Parathyroid adenoma (tissue), 2 donors: ENCODE data around the gene GRIK3.

Experiments
- H2AFZ ChIP-seq: fragments of 300-600 bp; sonication (generic); one replicate; pipeline ENCODE4 v1.7.0; 2017; ENCODE audit warnings: antibody characterized with exemption, mild to moderate bottlenecking
- H3K27ac ChIP-seq: fragments of 300-600 bp; sonication (generic); one replicate; pipeline ENCODE4 v1.7.0; 2017
- H3K27me3 ChIP-seq: fragments of 300-600 bp; sonication (generic); one replicate; pipeline ENCODE4 v1.7.0; 2017; ENCODE audit warnings: low read length; ENCODE audit not compliant: control insufficient read depth, insufficient read depth
- H3K36me3 ChIP-seq: fragments of 300-600 bp; sonication (generic); one replicate; pipeline ENCODE4 v1.7.0; 2017; ENCODE audit warnings: low read length; ENCODE audit not compliant: control insufficient read depth, insufficient read depth
- H3K4me1 ChIP-seq: fragments of 300-600 bp; sonication (generic); one replicate; pipeline ENCODE4 v1.7.0; 2017; ENCODE audit warnings: control low read depth
- H3K4me2 ChIP-seq: fragments of 300-600 bp; sonication (generic); one replicate; pipeline ENCODE4 v1.7.0; 2017; ENCODE audit warnings: low read length
- H3K4me3 ChIP-seq: fragments of 300-600 bp; sonication (generic); one replicate; pipeline ENCODE4 v1.7.0; 2017; ENCODE audit warnings: low read depth, low read length
- H3K79me2 ChIP-seq: fragments of 300-600 bp; sonication (generic); one replicate; pipeline ENCODE4 v1.7.0; 2017; ENCODE audit warnings: control low read depth
- H3K9ac ChIP-seq: fragments of 300-600 bp; sonication (generic); one replicate; pipeline ENCODE4 v1.7.0; 2017; ENCODE audit warnings: mild to moderate bottlenecking
- H3K9me3 ChIP-seq: fragments of 300-600 bp; sonication (generic); one replicate; pipeline ENCODE4 v1.7.0; 2017; ENCODE audit warnings: low read length; ENCODE audit not compliant: control insufficient read depth
- TF ChIP-seq, protein P1 (sequence below): fragments of 300-600 bp; sonication (generic); IDR thresholded peaks from one replicate; pipeline ENCODE4 v1.7.0; 2017; ENCODE audit warnings: antibody characterized with exemption, mild to moderate bottlenecking
- donor health status: primary hyperparathyroidism.

Gene GRIK3

DNA sequence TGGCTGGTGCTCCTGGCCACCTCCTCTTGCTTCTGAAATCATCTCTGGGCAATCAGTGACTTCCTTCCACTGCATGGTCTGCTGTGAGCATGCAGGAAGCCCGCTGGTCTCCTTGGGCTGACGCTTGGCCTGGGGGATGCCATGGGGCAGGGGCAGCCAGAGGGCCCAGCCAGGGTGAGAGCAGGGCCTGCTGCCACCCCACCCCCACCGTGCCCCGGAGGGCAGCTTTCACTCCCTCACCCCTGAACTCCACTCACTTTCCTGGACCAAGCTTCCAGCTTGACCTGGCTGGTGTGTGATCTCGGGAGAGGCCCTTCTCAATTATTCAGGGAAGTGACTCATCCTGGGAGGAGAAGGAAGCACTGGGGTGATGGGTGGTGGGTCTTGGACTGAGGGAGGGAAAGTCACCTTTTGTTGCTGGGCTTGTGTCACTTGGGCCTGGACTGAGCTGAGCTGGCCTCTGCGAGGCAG, 281.4 kb downstream of the GRIK3 start:
- Histone ChIP-seq H3K4me1 (no peaks in the 10 kb centered on the region), H3K4me3 (no peak overlapping the region), H3K9me3 (no peaks in the 10 kb centered on the region), H2AFZ (no peak overlapping the region), H3K4me2 (no peak overlapping the region), H3K9ac (no peak overlapping the region), H3K27ac (no peak overlapping the region), H3K27me3 (no peaks in the 10 kb centered on the region), H3K36me3 (no peaks in the 10 kb centered on the region), H3K79me2 (no peaks in the 10 kb centered on the region)
- TF ChIP-seq, protein P1, sequence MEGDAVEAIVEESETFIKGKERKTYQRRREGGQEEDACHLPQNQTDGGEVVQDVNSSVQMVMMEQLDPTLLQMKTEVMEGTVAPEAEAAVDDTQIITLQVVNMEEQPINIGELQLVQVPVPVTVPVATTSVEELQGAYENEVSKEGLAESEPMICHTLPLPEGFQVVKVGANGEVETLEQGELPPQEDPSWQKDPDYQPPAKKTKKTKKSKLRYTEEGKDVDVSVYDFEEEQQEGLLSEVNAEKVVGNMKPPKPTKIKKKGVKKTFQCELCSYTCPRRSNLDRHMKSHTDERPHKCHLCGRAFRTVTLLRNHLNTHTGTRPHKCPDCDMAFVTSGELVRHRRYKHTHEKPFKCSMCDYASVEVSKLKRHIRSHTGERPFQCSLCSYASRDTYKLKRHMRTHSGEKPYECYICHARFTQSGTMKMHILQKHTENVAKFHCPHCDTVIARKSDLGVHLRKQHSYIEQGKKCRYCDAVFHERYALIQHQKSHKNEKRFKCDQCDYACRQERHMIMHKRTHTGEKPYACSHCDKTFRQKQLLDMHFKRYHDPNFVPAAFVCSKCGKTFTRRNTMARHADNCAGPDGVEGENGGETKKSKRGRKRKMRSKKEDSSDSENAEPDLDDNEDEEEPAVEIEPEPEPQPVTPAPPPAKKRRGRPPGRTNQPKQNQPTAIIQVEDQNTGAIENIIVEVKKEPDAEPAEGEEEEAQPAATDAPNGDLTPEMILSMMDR: no peak

DNA sequence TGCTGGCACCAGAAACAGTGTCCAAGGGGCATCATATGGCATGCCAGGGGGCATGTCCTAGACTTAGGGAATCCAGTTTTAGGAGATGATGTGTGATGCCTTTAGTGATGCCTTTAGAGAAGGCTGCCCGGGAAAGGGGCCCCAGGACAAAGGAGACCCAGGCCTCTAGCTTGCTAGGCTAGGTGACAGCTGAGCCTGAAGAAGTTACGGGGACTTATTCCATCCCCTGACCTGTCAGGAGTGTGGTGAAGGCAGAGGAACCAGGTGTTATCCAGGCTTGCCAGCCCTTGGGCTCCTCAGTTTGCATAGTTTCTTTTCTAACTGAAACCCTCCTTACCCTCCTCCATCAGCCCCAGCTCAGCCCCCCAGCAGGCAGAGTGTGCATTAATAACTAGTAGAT, 281.9 kb downstream of the GRIK3 start:
- Histone ChIP-seq H3K36me3 (no peaks in the 10 kb centered on the region), H3K4me3 (no peak overlapping the region), H3K4me2 (no peak overlapping the region), H3K4me1 (no peaks in the 10 kb centered on the region), H3K9ac (no peak overlapping the region), H3K27ac (no peak overlapping the region), H2AFZ (no peak overlapping the region), H3K79me2 (no peaks in the 10 kb centered on the region), H3K9me3 (no peaks in the 10 kb centered on the region), H3K27me3 (no peaks in the 10 kb centered on the region)
- TF ChIP-seq, protein P1: no peak

DNA sequence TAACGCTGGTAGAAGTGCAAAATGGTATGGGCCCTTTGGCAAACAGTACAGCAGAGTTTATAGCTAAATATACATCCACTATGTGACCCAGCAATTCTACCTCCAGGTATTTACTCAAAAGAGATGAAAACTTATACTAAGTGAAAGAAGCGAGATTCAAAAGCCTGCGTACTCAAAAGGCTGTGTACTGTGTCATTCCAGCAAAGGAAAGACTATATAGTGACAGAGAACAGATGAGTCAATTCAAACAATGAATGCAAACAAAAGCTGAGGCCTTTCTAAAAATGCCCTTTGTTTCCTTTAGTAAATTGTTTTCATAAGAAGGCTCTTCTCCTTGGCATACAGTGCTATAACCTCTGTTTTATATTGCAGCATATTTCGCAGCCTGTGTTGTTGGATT, 282.8 kb downstream of the GRIK3 start:
- H2AFZ ChIP-seq: no peak overlapping the region
- TF ChIP-seq, protein P1: no peak

DNA sequence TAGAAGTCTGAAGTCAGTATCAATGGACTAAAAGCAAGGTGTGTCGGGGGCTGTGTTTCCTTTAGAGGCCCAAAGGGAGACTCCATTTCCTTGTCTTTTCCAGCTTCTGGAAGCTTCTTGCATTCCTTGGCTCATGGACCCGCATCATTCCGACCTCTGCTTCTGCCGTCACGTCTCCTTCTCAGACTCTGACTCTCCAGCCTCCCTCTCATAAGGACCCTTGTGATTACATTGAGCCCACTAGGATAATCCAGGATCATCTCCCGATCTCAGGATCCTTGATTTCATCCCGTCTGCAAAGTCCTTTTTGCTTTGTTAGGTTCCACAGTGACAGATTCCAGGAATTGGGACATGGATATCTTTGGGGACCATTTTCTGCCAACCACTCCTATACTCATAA, 285.8 kb downstream of the GRIK3 start:
- H3K9me3 ChIP-seq: no peaks in the 10 kb centered on the region
- no peaks in the 10 kb centered on the region for H3K79me2 ChIP-seq
- TF ChIP-seq, protein P1: no peak

More for the DNA sequence above, 282.8 kb downstream of the GRIK3 start:
- Histone ChIP-seq H3K4me1 (no peaks in the 10 kb centered on the region), H3K27ac (no peak overlapping the region), H3K9ac (no peak overlapping the region), H3K9me3 (no peaks in the 10 kb centered on the region), H3K79me2 (no peaks in the 10 kb centered on the region), H3K27me3 (no peaks in the 10 kb centered on the region), H3K4me2 (no peak overlapping the region), H3K36me3 (no peaks in the 10 kb centered on the region), H3K4me3 (no peak overlapping the region)

More for the DNA sequence above, 285.8 kb downstream of the GRIK3 start:
- H3K27me3 ChIP-seq: no peaks in the 10 kb centered on the region
- no peak overlapping the region for H2AFZ ChIP-seq
- H3K9ac ChIP-seq: no peak overlapping the region
- no peak overlapping the region for H3K4me2 ChIP-seq
- H3K4me3 ChIP-seq: no peak overlapping the region
- no peak overlapping the region for H3K27ac ChIP-seq
- no peaks in the 10 kb centered on the region for H3K36me3 ChIP-seq
- no peaks in the 10 kb centered on the region for H3K4me1 ChIP-seq
